Karpas-422 (cell line): Measurements from ENCODE around the gene OR2B6. TPM values are rescaled to one million over a fixed set of nuclear protein-coding genes. Genes with fewer than 3 reads are reported as not detected.

Experiments
- DNase-seq: peaks from one replicate; pipeline ENCODE4 v3.0.0-alpha.2; 2015
- H2AFZ ChIP-seq: fragments of 200-600 bp; sonication (generic); 2 replicates; pipeline ENCODE4 v1.6.1; 2014; ENCODE audit warnings: antibody characterized with exemption, low read length, mixed read lengths
- H3K27ac ChIP-seq: fragments of 200-600 bp; sonication (generic); 2 replicates; pipeline ENCODE4 v1.5.1; 2014; ENCODE audit warnings: mild to moderate bottlenecking, low read length, moderate library complexity
- H3K27me3 ChIP-seq: fragments of 200-600 bp; sonication (generic); 2 replicates; pipeline ENCODE4 v1.6.1; 2014; ENCODE audit warnings: low read length, mixed read lengths
- H3K36me3 ChIP-seq: fragments of 200-600 bp; sonication (generic); 2 replicates; pipeline ENCODE4 v1.6.1; 2014; ENCODE audit warnings: low read length, mixed read lengths; ENCODE audit not compliant: insufficient read depth
- H3K4me1 ChIP-seq: fragments of 200-600 bp; sonication (generic); 2 replicates; pipeline ENCODE4 v1.6.1; 2014; ENCODE audit warnings: mild to moderate bottlenecking, low read length, mixed read lengths
- H3K4me2 ChIP-seq: fragments of 200-600 bp; sonication (generic); 2 replicates; pipeline ENCODE4 v1.6.1; 2014; ENCODE audit warnings: low read length, low read depth, mild to moderate bottlenecking; ENCODE audit not compliant: poor library complexity, severe bottlenecking
- H3K4me3 ChIP-seq: fragments of 200-600 bp; sonication (generic); 2 replicates; pipeline ENCODE4 v1.5.1; 2014; ENCODE audit warnings: mild to moderate bottlenecking, antibody characterized with exemption, low read length, mixed read lengths
- H3K79me2 ChIP-seq: fragments of 200-600 bp; sonication (generic); 2 replicates; pipeline ENCODE4 v1.6.1; 2014; ENCODE audit warnings: mild to moderate bottlenecking, low read length, mixed read lengths
- H3K9ac ChIP-seq: fragments of 200-600 bp; sonication (generic); 2 replicates; pipeline ENCODE4 v1.6.0; 2014; ENCODE audit warnings: low read length
- H3K9me2 ChIP-seq: fragments of 200-600 bp; sonication (generic), shearing (Covaris generic); replicated peaks from 2 replicates; pipeline ENCODE4 v1.6.0; 2014; ENCODE audit warnings: mild to moderate bottlenecking, low read length, moderate library complexity; ENCODE audit not compliant: insufficient read depth
- H3K9me3 ChIP-seq: fragments of 300-700, 200-600 bp; sonication (generic); 2 replicates; pipeline ENCODE4 v1.6.1; 2014; ENCODE audit warnings: low read length, mixed read lengths
- H4K20me1 ChIP-seq: fragments of 200-600 bp; sonication (generic); 2 replicates; pipeline ENCODE4 v1.6.1; 2014; ENCODE audit warnings: mild to moderate bottlenecking, antibody characterized with exemption, low read length, low read depth; ENCODE audit not compliant: insufficient read depth
- total RNA-seq: library from RNA; depleted of rRNA; stranded (reverse); fragments of >200 nt; shearing (Covaris generic); gene quantifications from 2 replicates; pipeline ENCODE4 v1.2.3, GENCODE V29; 2014; ENCODE audit warnings: low replicate concordance

OR2B6 gene
- total RNA-seq, 1 experiment from 2014 or later = not detected

GRCh38 chr6:27977387-27977786 is 20.3 kb downstream of the OR2B6 start:
- no peaks in the 10 kb centered on the region for H4K20me1 ChIP-seq
- no peak for DNase-seq
- H3K27me3 ChIP-seq = no peaks in the 10 kb centered on the region
- no peak overlapping the region for H3K27ac ChIP-seq
- no peak overlapping the region for H2AFZ ChIP-seq
- H3K4me2 ChIP-seq = no peak overlapping the region
- H3K9me3 ChIP-seq = no peaks in the 10 kb centered on the region
- no peaks in the 10 kb centered on the region for H3K9me2 ChIP-seq
- no peak overlapping the region for H3K4me3 ChIP-seq
- H3K36me3 ChIP-seq = no peaks in the 10 kb centered on the region
- H3K4me1 ChIP-seq = no peaks in the 10 kb centered on the region
- no peaks in the 10 kb centered on the region for H3K79me2 ChIP-seq
- H3K9ac ChIP-seq = no peak overlapping the region

- no peak for DNase-seq
- H3K9me3 ChIP-seq = no peaks in the 10 kb centered on the region
- H2AFZ ChIP-seq = no peak overlapping the region
- no peak overlapping the region for H3K27ac ChIP-seq
- H3K79me2 ChIP-seq = no peaks in the 10 kb centered on the region
- H3K4me1 ChIP-seq = no peaks in the 10 kb centered on the region
- no peaks in the 10 kb centered on the region for H3K27me3 ChIP-seq
- no peaks in the 10 kb centered on the region for H4K20me1 ChIP-seq
- no peak overlapping the region for H3K4me2 ChIP-seq
- no peaks in the 10 kb centered on the region for H3K9me2 ChIP-seq
- H3K9ac ChIP-seq = no peak overlapping the region
- no peaks in the 10 kb centered on the region for H3K36me3 ChIP-seq
- no peak overlapping the region for H3K4me3 ChIP-seq
These were observed 21.7 kb downstream of the OR2B6 start for GRCh38 chr6:27978705-27979104.

- Histone ChIP-seq H3K4me2 (no peak overlapping the region), H3K27ac (no peak overlapping the region), H3K9me3 (no peaks in the 10 kb centered on the region), H3K4me3 (no peak overlapping the region), H3K9ac (no peak overlapping the region), H3K27me3 (no peaks in the 10 kb centered on the region; the same call in 1 of the 2 replicates), H3K79me2 (no peaks in the 10 kb centered on the region), H3K9me2 (no peaks in the 10 kb centered on the region), H4K20me1 (no peaks in the 10 kb centered on the region), H3K4me1 (no peaks in the 10 kb centered on the region), H2AFZ (no peak overlapping the region), H3K36me3 (no peaks in the 10 kb centered on the region)
- no peak for DNase-seq
These were observed 23.1 kb downstream of the OR2B6 start for GRCh38 chr6:27980111-27980510.

GRCh38 chr6:27986928-27987725 is 30.1 kb downstream of the OR2B6 start:
- Histone ChIP-seq H3K9me3 (no peaks in the 10 kb centered on the region), H3K36me3 (no peaks in the 10 kb centered on the region), H2AFZ (no peak overlapping the region), H3K4me2 (no peak overlapping the region), H3K79me2 (no peaks in the 10 kb centered on the region), H3K4me1 (no peaks in the 10 kb centered on the region), H3K9me2 (no peaks in the 10 kb centered on the region), H3K27ac (no peak overlapping the region), H4K20me1 (no peaks in the 10 kb centered on the region), H3K4me3 (no peak overlapping the region), H3K27me3 (no peaks in the 10 kb centered on the region; the same call in 1 of the 2 replicates), H3K9ac (no peak overlapping the region)
- no peak for DNase-seq

- Histone ChIP-seq H4K20me1 (no peaks in the 10 kb centered on the region), H3K4me1 (no peaks in the 10 kb centered on the region), H3K9ac (no peak overlapping the region), H3K27me3 (no peaks in the 10 kb centered on the region), H3K36me3 (no peaks in the 10 kb centered on the region), H3K4me3 (no peak overlapping the region), H3K9me2 (no peaks in the 10 kb centered on the region), H3K9me3 (no peaks in the 10 kb centered on the region), H3K4me2 (no peak overlapping the region), H2AFZ (no peak overlapping the region), H3K79me2 (no peaks in the 10 kb centered on the region), H3K27ac (no peak overlapping the region)
- no peak for DNase-seq
These were observed 37.6 kb downstream of the OR2B6 start for GRCh38 chr6:27994616-27995015.

- H3K4me3 ChIP-seq = no peak overlapping the region
- H3K9ac ChIP-seq = no peak overlapping the region
- no peak overlapping the region for H3K27ac ChIP-seq
- H3K79me2 ChIP-seq = no peaks in the 10 kb centered on the region
- DNase-seq = no peak
- H3K4me2 ChIP-seq = no peak overlapping the region
- no peaks in the 10 kb centered on the region for H3K36me3 ChIP-seq
- H2AFZ ChIP-seq = no peak overlapping the region
- H3K9me3 ChIP-seq = no peaks in the 10 kb centered on the region
- no peaks in the 10 kb centered on the region for H3K27me3 ChIP-seq
- H4K20me1 ChIP-seq = no peaks in the 10 kb centered on the region
- H3K9me2 ChIP-seq = no peaks in the 10 kb centered on the region
- no peaks in the 10 kb centered on the region for H3K4me1 ChIP-seq
These were observed 43.5 kb downstream of the OR2B6 start for GRCh38 chr6:28000351-28001045.

- Histone ChIP-seq H3K27ac (no peak overlapping the region), H3K4me2 (no peak overlapping the region), H3K4me3 (no peak overlapping the region), H2AFZ (no peak overlapping the region), H3K27me3 (no peaks in the 10 kb centered on the region), H3K9ac (no peak overlapping the region), H3K4me1 (no peaks in the 10 kb centered on the region), H3K79me2 (no peaks in the 10 kb centered on the region), H3K9me3 (no peaks in the 10 kb centered on the region), H4K20me1 (no peaks in the 10 kb centered on the region), H3K9me2 (no peaks in the 10 kb centered on the region), H3K36me3 (no peaks in the 10 kb centered on the region)
- DNase-seq = no peak
These were observed 44.3 kb downstream of the OR2B6 start for GRCh38 chr6:28001351-28001750.

GRCh38 chr6:28001751-28002150 is 44.7 kb downstream of the OR2B6 start:
- no peak for DNase-seq
- H3K9ac ChIP-seq = no peak overlapping the region
- no peak overlapping the region for H3K4me3 ChIP-seq
- no peaks in the 10 kb centered on the region for H3K9me2 ChIP-seq
- no peaks in the 10 kb centered on the region for H3K36me3 ChIP-seq
- H2AFZ ChIP-seq = no peak overlapping the region
- H3K4me2 ChIP-seq = no peak overlapping the region
- no peaks in the 10 kb centered on the region for H4K20me1 ChIP-seq
- no peaks in the 10 kb centered on the region for H3K4me1 ChIP-seq
- H3K27ac ChIP-seq = no peak overlapping the region
- H3K27me3 ChIP-seq = no peaks in the 10 kb centered on the region
- H3K9me3 ChIP-seq = no peaks in the 10 kb centered on the region
- no peaks in the 10 kb centered on the region for H3K79me2 ChIP-seq
